HEK293 (cell line): ENCODE data around the gene HCAR3.

Experiments
- CTCF ChIA-PET: fragments of 350-600 bp; formaldehyde crosslinking; extraction: SDS; loops from one replicate; lab custom pipeline; 2021; ENCODE audit warnings: antibody characterized with exemption; lab: Yijun Ruan, JAX
- POLR2A ChIA-PET: fragments of 300-600 bp; formaldehyde crosslinking; extraction: SDS; loops from one replicate; lab custom pipeline; 2020; ENCODE audit warnings: antibody characterized with exemption, inconsistent platforms; lab: Yijun Ruan, JAX
- H3K27ac ChIP-seq: fragments of 200-500 bp; sonication (Bioruptor generic); 2 replicates; pipeline ENCODE4 v1.5.1; 2014; ENCODE audit warnings: low read depth, low read length, control low read depth, inconsistent platforms; ENCODE audit errors: extremely low read depth
- H3K36me3 ChIP-seq, 2 experiments: fragments of 200-500 bp in 1 of 2; sonication (Bioruptor generic) in 1 of 2; 1 replicate in 1 of 2; 2 replicates in 1 of 2; pipeline ENCODE4 v1.5.1; 2014 to 2017; ENCODE audit warnings: inconsistent platforms in 2 of 2, low read length in 2 of 2; ENCODE audit not compliant: control insufficient read depth in 2 of 2, insufficient read depth in 1 of 2
- H3K4me1 ChIP-seq: fragments of 200-500 bp; sonication (Bioruptor generic); 2 replicates; pipeline ENCODE4 v1.5.1; 2014; ENCODE audit warnings: mild to moderate bottlenecking, low read length, inconsistent platforms; ENCODE audit not compliant: control insufficient read depth, insufficient read depth
- H3K4me3 ChIP-seq: 2 replicates; pipeline ENCODE4 v1.5.1; 2011; ENCODE audit warnings: low read depth, mild to moderate bottlenecking, control low read depth, low read length, moderate library complexity
- H3K9me3 ChIP-seq: fragments of 200-500 bp; sonication (Bioruptor generic); 2 replicates; pipeline ENCODE4 v1.5.1; 2014; ENCODE audit warnings: low read depth, low read length, inconsistent platforms; ENCODE audit not compliant: control insufficient read depth, insufficient read depth
- HOXD13 ChIP-seq: sonication (generic); formaldehyde crosslinking; IDR thresholded peaks from 2 replicates; pipeline ENCODE4 v1.8.0; 2022; ENCODE audit warnings: missing genetic modification reagents, borderline replicate concordance
- MZF1 ChIP-seq: fragments of 450-650 bp; formaldehyde crosslinking; IDR thresholded peaks from 2 replicates; pipeline ENCODE4 v1.5.1; 2017; ENCODE audit warnings: missing biosample characterization, missing genetic modification characterization, borderline replicate concordance
- PRDM6 ChIP-seq: fragments of 450-650 bp; formaldehyde crosslinking; IDR thresholded peaks from 2 replicates; pipeline ENCODE4 v1.5.1; 2017; ENCODE audit warnings: missing biosample characterization, missing genetic modification characterization
- SCRT2 ChIP-seq: fragments of 450-650 bp; formaldehyde crosslinking; IDR thresholded peaks from 2 replicates; pipeline ENCODE4 v1.5.1; 2016; ENCODE audit warnings: missing biosample characterization, missing genetic modification characterization
- SP2 ChIP-seq: fragments of 450-650 bp; formaldehyde crosslinking; IDR thresholded peaks from 2 replicates; pipeline ENCODE4 v1.5.1; 2016; ENCODE audit warnings: missing biosample characterization, missing genetic modification characterization
- TSHZ1 ChIP-seq: fragments of 450-650 bp; formaldehyde crosslinking; IDR thresholded peaks from 2 replicates; pipeline ENCODE4 v1.5.1; 2016; ENCODE audit warnings: missing biosample characterization, missing genetic modification characterization, borderline replicate concordance
- WT1 ChIP-seq: fragments of 450-650 bp; formaldehyde crosslinking; IDR thresholded peaks from 2 replicates; pipeline ENCODE4 v1.5.1; 2016; ENCODE audit warnings: missing biosample characterization, missing genetic modification characterization
- YY2 ChIP-seq: fragments of 450-650 bp; formaldehyde crosslinking; IDR thresholded peaks from 2 replicates; pipeline ENCODE4 v1.5.1; 2016; ENCODE audit warnings: missing biosample characterization, missing genetic modification characterization
- ZBTB26 ChIP-seq: fragments of 450-650 bp; formaldehyde crosslinking; optimal IDR thresholded peaks from 2 replicates; pipeline ENCODE3; 2016; ENCODE audit warnings: missing biosample characterization, mild to moderate bottlenecking, missing genetic modification characterization
- ZBTB49 ChIP-seq: fragments of 450-650 bp; formaldehyde crosslinking; IDR thresholded peaks from 2 replicates; pipeline ENCODE4 v1.5.1; 2016; ENCODE audit warnings: missing biosample characterization, missing genetic modification characterization, low read depth
- ZEB2 ChIP-seq: fragments of 450-650 bp; formaldehyde crosslinking; IDR thresholded peaks from 2 replicates; pipeline ENCODE4 v1.5.1; 2016; ENCODE audit warnings: missing biosample characterization, missing genetic modification characterization
- ZNF132 ChIP-seq: fragments of 450-650 bp; formaldehyde crosslinking; IDR thresholded peaks from 2 replicates; pipeline ENCODE4 v1.5.1; 2017; ENCODE audit warnings: missing biosample characterization, missing genetic modification characterization, borderline replicate concordance
- ZNF138 ChIP-seq: fragments of 450-650 bp; formaldehyde crosslinking; IDR thresholded peaks from 2 replicates; pipeline ENCODE4 v1.5.1; 2016; ENCODE audit warnings: missing biosample characterization, missing genetic modification characterization, borderline replicate concordance
- ZNF146 ChIP-seq: fragments of 450-650 bp; formaldehyde crosslinking; IDR thresholded peaks from 2 replicates; pipeline ENCODE4 v1.5.1; 2016; ENCODE audit warnings: missing biosample characterization, missing genetic modification characterization
- ZNF157 ChIP-seq: fragments of 450-650 bp; formaldehyde crosslinking; IDR thresholded peaks from 2 replicates; pipeline ENCODE4 v1.5.1; 2016; ENCODE audit warnings: missing biosample characterization, missing genetic modification characterization
- ZNF19 ChIP-seq: fragments of 450-650 bp; formaldehyde crosslinking; IDR thresholded peaks from 2 replicates; pipeline ENCODE4; 2016; ENCODE audit warnings: missing biosample characterization, missing genetic modification characterization, low read depth
- ZNF2 ChIP-seq: fragments of 450-650 bp; formaldehyde crosslinking; IDR thresholded peaks from 2 replicates; pipeline ENCODE4 v1.5.1; 2016; ENCODE audit warnings: missing biosample characterization, missing genetic modification characterization
- ZNF274 ChIP-seq, 2 experiments: fragments of 200-500 bp in 1 of 2; fragments of 450-650 bp in 1 of 2; sonication (Bioruptor generic) in 1 of 2; formaldehyde crosslinking in 1 of 2; IDR thresholded peaks; 2 replicates each; pipeline versions ENCODE4 v1.5.1 to v1.6.1; 2014 to 2016; ENCODE audit warnings: borderline replicate concordance in 1 of 2, inconsistent platforms in 1 of 2, low read length in 1 of 2, missing biosample characterization in 1 of 2, missing genetic modification characterization in 1 of 2
- ZNF433 ChIP-seq: fragments of 450-650 bp; formaldehyde crosslinking; IDR thresholded peaks from 2 replicates; pipeline ENCODE4 v1.5.1; 2016; ENCODE audit warnings: missing biosample characterization, missing genetic modification characterization, low read depth
- ZNF555 ChIP-seq: fragments of 450-650 bp; formaldehyde crosslinking; conservative IDR thresholded peaks from 2 replicates; pipeline ENCODE4 v1.5.1; 2017; ENCODE audit warnings: missing biosample characterization, mild to moderate bottlenecking, missing genetic modification characterization, inconsistent platforms
- ZNF629 ChIP-seq: fragments of 450-650 bp; formaldehyde crosslinking; IDR thresholded peaks from 2 replicates; pipeline ENCODE4 v1.5.1; 2017; ENCODE audit warnings: missing biosample characterization, missing genetic modification characterization
- ZNF645 ChIP-seq: fragments of 450-650 bp; formaldehyde crosslinking; IDR thresholded peaks from 2 replicates; pipeline ENCODE4; 2016; ENCODE audit warnings: missing biosample characterization, missing genetic modification characterization
- ZNF701 ChIP-seq: fragments of 450-650 bp; formaldehyde crosslinking; IDR thresholded peaks from 2 replicates; pipeline ENCODE4 v1.5.1; 2016; ENCODE audit warnings: missing biosample characterization, missing genetic modification characterization
- ZNF704 ChIP-seq: fragments of 450-650 bp; formaldehyde crosslinking; IDR thresholded peaks from 2 replicates; pipeline ENCODE4 v1.5.1; 2016; ENCODE audit warnings: missing biosample characterization, missing genetic modification characterization
- ZNF791 ChIP-seq: fragments of 450-650 bp; formaldehyde crosslinking; IDR thresholded peaks from 2 replicates; pipeline ENCODE4 v1.5.1; 2016; ENCODE audit warnings: missing biosample characterization, missing genetic modification characterization

The HCAR3 gene

GRCh38 chr12:122743895-122744525 lies 27.4 kb upstream of the HCAR3 start (continued):
- TF ChIP-seq ZNF274 (IDR thresholded peaks at IDR 0.05; ENCODE audit: low read length) (no peak), ZNF274 (tag by site-specific recombination; IDR thresholded peaks at IDR 0.05; ENCODE audit: borderline replicate concordance) (no peak), ZNF138 (tag by site-specific recombination) (no peak), ZNF704 (no peak), PRDM6 (no peak), ZNF132 (no peak), TSHZ1 (tag by site-specific recombination) (no peak), SCRT2 (tag by site-specific recombination) (no peak), WT1 (tag by site-specific recombination) (no peak), ZNF645 (tag by site-specific recombination) (no peak)

- Histone ChIP-seq H3K4me1 (no peaks in the 10 kb centered on the region), H3K9me3 (no peaks in the 10 kb centered on the region), H3K27ac (no peak overlapping the region), H3K36me3 (no peaks in the 10 kb centered on the region), H3K4me3 (no peak overlapping the region)
- ChIA-PET POLR2A (no interaction called here), CTCF (interaction anchor here (0.6 to 0.7 kb wide), 3 partner anchors 158 to 843 kb away, joined by 3 to 4 read pairs (median 3); no protein-coding TSS in a partner anchor)
- TF ChIP-seq ZNF555 (tag by site-specific recombination) = no peak
- 0 out of 2 replicates have a peak, but pooled peaks have one; percentile 13 for TF ChIP-seq SP2 (tag by site-specific recombination)
- no peak for TF ChIP-seq ZNF433 (tag by site-specific recombination)
- TF ChIP-seq ZBTB26 (tag by site-specific recombination) = no peak
- no peak for TF ChIP-seq ZNF146 (tag by site-specific recombination)
- 0 out of 2 replicates have a peak, but pooled peaks have one; percentile 19 for TF ChIP-seq ZNF629 (tag by site-specific recombination)
- TF ChIP-seq YY2 (tag by site-specific recombination) = peak; percentile 80; the same call in 1 of the 2 replicates
- no peak for TF ChIP-seq ZNF701 (tag by site-specific recombination)
- no peak for TF ChIP-seq HOXD13 (CRISPR knock-in tag)
- no peak for TF ChIP-seq ZEB2 (tag by site-specific recombination)
- TF ChIP-seq ZBTB49 (tag by site-specific recombination) = no peak
- TF ChIP-seq SCRT2 (tag by site-specific recombination) = no peak
- no peak for TF ChIP-seq MZF1 (tag by site-specific recombination)
- TF ChIP-seq ZNF157 (tag by site-specific recombination) = no peak
- TF ChIP-seq ZNF19 (tag by site-specific recombination) = no peak
- no peak for TF ChIP-seq ZNF2
- no peak for TF ChIP-seq ZNF791 (tag by site-specific recombination)
These were observed 23.7 kb upstream of the HCAR3 start for GRCh38 chr12:122740351-122740750.
